ENCODE data around the gene ATOX1.

Gene ATOX1

GRCh38 chr5:151721087-151721646, 37.3 kb downstream of the ATOX1 start (continued):
- TF ChIP-seq ZNF544 (tag by site-specific recombination; IDR thresholded peaks at IDR 0.05) (no peak), ZEB2 (tag by site-specific recombination; IDR thresholded peaks at IDR 0.05) (no peak), ZNF280D (tag by site-specific recombination; IDR thresholded peaks at IDR 0.05) (no peak)

- H3K4me3 ChIP-seq (ENCODE audit: low read depth, low read length), result no peak overlapping the region
- H3K4me1 ChIP-seq (ENCODE audit: control insufficient read depth, insufficient read depth, low read length), result no peaks in the 10 kb centered on the region
- no peak overlapping the region for H3K27ac ChIP-seq (ENCODE audit: extremely low read depth, low read depth, low read length)
- POLR2A ChIA-PET, result interaction anchor here (0.8 to 1.4 kb wide), 4 partner anchors 13 to 61 kb away, joined by 3 read pairs; no protein-coding TSS in a partner anchor
- H3K36me3 ChIP-seq (ENCODE audit: control insufficient read depth in 2 of 2, insufficient read depth in 1 of 2, low read length in 2 of 2), result no peaks in the 10 kb centered on the region
- TF ChIP-seq ZBTB8A (tag by site-specific recombination; IDR thresholded peaks at IDR 0.05) (no peak), ZNF830 (tag by site-specific recombination; IDR thresholded peaks at IDR 0.05; ENCODE audit: low read depth) (no peak), ZNF391 (tag by site-specific recombination; IDR thresholded peaks at IDR 0.05; ENCODE audit: borderline replicate concordance, low read depth) (no peak), ZBTB48 (tag by site-specific recombination; IDR thresholded peaks at IDR 0.05) (no peak), HOXC10 (CRISPR knock-in tag; IDR thresholded peaks at IDR 0.05) (no peak), ZEB2 (tag by site-specific recombination; IDR thresholded peaks at IDR 0.05) (no peak), ZNF132 (tag by site-specific recombination; IDR thresholded peaks at IDR 0.05; ENCODE audit: borderline replicate concordance) (no peak), ZNF19 (tag by site-specific recombination; IDR thresholded peaks at IDR 0.05; ENCODE audit: low read depth) (no peak), ZNF157 (tag by site-specific recombination; IDR thresholded peaks at IDR 0.05) (no peak), BCL11B (tag by site-specific recombination; IDR thresholded peaks at IDR 0.05; ENCODE audit: low read depth) (no peak), KLF16 (tag by site-specific recombination; IDR thresholded peaks at IDR 0.05) (no peak), ZNF23 (tag by site-specific recombination; IDR thresholded peaks at IDR 0.05; ENCODE audit: borderline replicate concordance) (no peak), ZNF645 (tag by site-specific recombination; IDR thresholded peaks at IDR 0.05) (no peak), ZNF561 (tag by site-specific recombination; IDR thresholded peaks at IDR 0.05; ENCODE audit: borderline replicate concordance) (no peak), ZNF174 (tag by site-specific recombination; IDR thresholded peaks at IDR 0.05) (no peak), ZNF571 (tag by site-specific recombination; IDR thresholded peaks at IDR 0.05) (no peak), HOXA7 (CRISPR knock-in tag; IDR thresholded peaks at IDR 0.05; ENCODE audit: borderline replicate concordance) (no peak)
- TF ChIP-seq, protein P1, sequence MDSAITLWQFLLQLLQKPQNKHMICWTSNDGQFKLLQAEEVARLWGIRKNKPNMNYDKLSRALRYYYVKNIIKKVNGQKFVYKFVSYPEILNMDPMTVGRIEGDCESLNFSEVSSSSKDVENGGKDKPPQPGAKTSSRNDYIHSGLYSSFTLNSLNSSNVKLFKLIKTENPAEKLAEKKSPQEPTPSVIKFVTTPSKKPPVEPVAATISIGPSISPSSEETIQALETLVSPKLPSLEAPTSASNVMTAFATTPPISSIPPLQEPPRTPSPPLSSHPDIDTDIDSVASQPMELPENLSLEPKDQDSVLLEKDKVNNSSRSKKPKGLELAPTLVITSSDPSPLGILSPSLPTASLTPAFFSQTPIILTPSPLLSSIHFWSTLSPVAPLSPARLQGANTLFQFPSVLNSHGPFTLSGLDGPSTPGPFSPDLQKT (IDR thresholded peaks at IDR 0.05; ENCODE audit: borderline replicate concordance, low read depth, low read length), result no peak
- no peaks in the 10 kb centered on the region for H3K9me3 ChIP-seq (ENCODE audit: control insufficient read depth, insufficient read depth, low read depth, low read length)
- CTCF ChIA-PET, result interaction anchor here (0.5 to 6.3 kb wide), 11 partner anchors 8 to 707 kb away, joined by 3 to 103 read pairs (median 3); no protein-coding TSS in a partner anchor
These were observed 38.2 kb downstream of the ATOX1 start for GRCh38 chr5:151720215-151720614.
